ENCODE results near the gene HOXC13. TPM values are rescaled to one million over a fixed set of nuclear protein-coding genes. Genes with fewer than 3 reads are reported as not detected.

The HOXC13 gene
- total RNA-seq, 1 donor = not detected

GRCh38 chr12:53992377-53992889 is 53.8 kb downstream of the HOXC13 start:
- DNase-seq (ENCODE audit: low read depth) = no peak
- TF ChIP-seq, protein P1, sequence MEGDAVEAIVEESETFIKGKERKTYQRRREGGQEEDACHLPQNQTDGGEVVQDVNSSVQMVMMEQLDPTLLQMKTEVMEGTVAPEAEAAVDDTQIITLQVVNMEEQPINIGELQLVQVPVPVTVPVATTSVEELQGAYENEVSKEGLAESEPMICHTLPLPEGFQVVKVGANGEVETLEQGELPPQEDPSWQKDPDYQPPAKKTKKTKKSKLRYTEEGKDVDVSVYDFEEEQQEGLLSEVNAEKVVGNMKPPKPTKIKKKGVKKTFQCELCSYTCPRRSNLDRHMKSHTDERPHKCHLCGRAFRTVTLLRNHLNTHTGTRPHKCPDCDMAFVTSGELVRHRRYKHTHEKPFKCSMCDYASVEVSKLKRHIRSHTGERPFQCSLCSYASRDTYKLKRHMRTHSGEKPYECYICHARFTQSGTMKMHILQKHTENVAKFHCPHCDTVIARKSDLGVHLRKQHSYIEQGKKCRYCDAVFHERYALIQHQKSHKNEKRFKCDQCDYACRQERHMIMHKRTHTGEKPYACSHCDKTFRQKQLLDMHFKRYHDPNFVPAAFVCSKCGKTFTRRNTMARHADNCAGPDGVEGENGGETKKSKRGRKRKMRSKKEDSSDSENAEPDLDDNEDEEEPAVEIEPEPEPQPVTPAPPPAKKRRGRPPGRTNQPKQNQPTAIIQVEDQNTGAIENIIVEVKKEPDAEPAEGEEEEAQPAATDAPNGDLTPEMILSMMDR (IDR thresholded peaks at IDR 0.05; ENCODE audit: insufficient read depth, low read depth, low read length) = no peak
- no peak overlapping the region for H3K4me3 ChIP-seq (ENCODE audit: low read depth, low read length)

- TF ChIP-seq, protein P1 (IDR thresholded peaks at IDR 0.05; ENCODE audit: insufficient read depth, low read depth, low read length) = no peak
- H3K4me3 ChIP-seq (ENCODE audit: low read depth, low read length) = no peak overlapping the region
These were observed 54.8 kb downstream of the HOXC13 start for GRCh38 chr12:53993162-53994008.

GRCh38 chr12:53994009-53994263 is 55.3 kb downstream of the HOXC13 start:
- peak overlapping the region; percentile 60 for H3K4me3 ChIP-seq (ENCODE audit: low read depth, low read length)

More at GRCh38 chr12:53993162-53994008, 54.8 kb downstream of the HOXC13 start:
- no peak for DNase-seq (ENCODE audit: low read depth)

GRCh38 chr12:53994264-53995001 is 55.8 kb downstream of the HOXC13 start:
- H3K4me3 ChIP-seq (ENCODE audit: low read depth, low read length) = peak overlapping the region; percentile 60
- TF ChIP-seq, protein P1 (IDR thresholded peaks at IDR 0.05; ENCODE audit: insufficient read depth, low read depth, low read length) = no peak
- peak; percentile 54 for DNase-seq (ENCODE audit: low read depth)

More at GRCh38 chr12:53994009-53994263, 55.3 kb downstream of the HOXC13 start:
- DNase-seq (ENCODE audit: low read depth) = no peak
- TF ChIP-seq, protein P1 (IDR thresholded peaks at IDR 0.05; ENCODE audit: insufficient read depth, low read depth, low read length) = no peak

DNA sequence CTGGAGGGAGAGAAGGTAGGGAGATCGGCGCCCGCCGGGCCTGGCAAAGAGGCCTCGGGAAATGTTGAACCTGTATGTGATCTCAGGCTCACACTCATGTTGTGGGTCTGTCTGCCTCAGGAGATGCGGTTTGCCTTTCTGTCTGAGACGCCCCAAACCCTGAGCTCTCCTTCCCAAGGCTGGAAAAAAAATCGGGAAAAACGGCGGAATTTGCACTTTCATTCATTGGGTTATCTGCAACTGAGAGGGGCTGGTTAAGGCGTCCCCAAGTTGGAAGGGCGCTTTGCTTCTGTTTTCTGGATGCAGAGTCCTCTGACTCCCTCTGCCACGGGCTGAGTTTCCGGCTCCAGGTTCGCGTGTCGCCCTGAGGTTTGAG is 56.4 kb downstream of the HOXC13 start:
- DNase-seq (ENCODE audit: low read depth) = no peak
- H3K4me3 ChIP-seq (ENCODE audit: low read depth, low read length) = peak overlapping the region; percentile 60
- TF ChIP-seq, protein P1 (IDR thresholded peaks at IDR 0.05; ENCODE audit: insufficient read depth, low read depth, low read length) = no peak

GRCh38 chr12:53995378-53996239 is 57.0 kb downstream of the HOXC13 start:
- TF ChIP-seq, protein P1 (IDR thresholded peaks at IDR 0.05; ENCODE audit: insufficient read depth, low read depth, low read length) = no peak
- DNase-seq (ENCODE audit: low read depth) = peak; percentile 79
- peak overlapping the region; percentile 60 for H3K4me3 ChIP-seq (ENCODE audit: low read depth, low read length)
